BE2C (cell line): ENCODE measurements around the gene HCRTR1.
"Not testable (repeated sequence)": the region's sequence is repeated elsewhere in the genome, so short reads cannot be mapped to it uniquely, and the experiment has no call there.

ENCODE experiments used
- DNase-seq: peaks from one replicate; pipeline ENCODE4 v3.0.0-alpha.2; 2020
- H3K27me3 ChIP-seq: fragments of 250-450 bp; sonication (Bioruptor Pico); 2 replicates; pipeline ENCODE4 v1.5.1; 2020; ENCODE audit warnings: mild to moderate bottlenecking
- H3K36me3 ChIP-seq: fragments of 250-450 bp; sonication (Bioruptor Pico); 2 replicates; pipeline ENCODE4 v1.5.1; 2020; ENCODE audit warnings: mild to moderate bottlenecking
- H3K4me1 ChIP-seq: fragments of 250-450 bp; sonication (Bioruptor Pico); 2 replicates; pipeline ENCODE4 v1.5.1; 2020
- H3K4me3 ChIP-seq: 2 replicates; pipeline ENCODE4 v1.5.1; 2011; ENCODE audit warnings: low read depth, low read length
- H3K9me3 ChIP-seq: fragments of 250-450 bp; sonication (Bioruptor Pico); 2 replicates; pipeline ENCODE4 v1.5.1; 2020
- CTCF ChIP-seq: IDR thresholded peaks from 2 replicates; pipeline ENCODE4 v1.5.1; 2012; ENCODE audit warnings: mild to moderate bottlenecking, low read depth, low read length

The HCRTR1 gene

GRCh38 chr1:31584869-31585735, 32.4 kb upstream of the HCRTR1 start:
- DNase-seq, result no peak
- Histone ChIP-seq H3K4me1 (peaks cover 11% of the 10 kb centered on the region), H3K36me3 (no peaks in the 10 kb centered on the region), H3K9me3 (no peaks in the 10 kb centered on the region), H3K27me3 (no peaks in the 10 kb centered on the region), H3K4me3 (no peak overlapping the region)
- no peak for TF ChIP-seq CTCF

GRCh38 chr1:31585736-31586365, 31.6 kb upstream of the HCRTR1 start:
- peaks cover 11% of the 10 kb centered on the region for H3K4me1 ChIP-seq
- H3K9me3 ChIP-seq, result no peaks in the 10 kb centered on the region
- no peak overlapping the region for H3K4me3 ChIP-seq
- H3K27me3 ChIP-seq, result no peaks in the 10 kb centered on the region
- no peaks in the 10 kb centered on the region for H3K36me3 ChIP-seq
- no peak for TF ChIP-seq CTCF
- no peak for DNase-seq

- Histone ChIP-seq H3K27me3 (no peaks in the 10 kb centered on the region), H3K4me1 (peaks cover 11% of the 10 kb centered on the region), H3K36me3 (no peaks in the 10 kb centered on the region), H3K9me3 (no peaks in the 10 kb centered on the region), H3K4me3 (no peak overlapping the region)
- no peak for DNase-seq
- TF ChIP-seq CTCF, result no peak
These were observed 30.8 kb upstream of the HCRTR1 start for GRCh38 chr1:31586376-31587327.

- not testable (repeated sequence) for DNase-seq, H3K9me3 ChIP-seq, H3K36me3 ChIP-seq, H3K4me3 ChIP-seq, H3K27me3 ChIP-seq
- H3K4me1 ChIP-seq, result peaks cover 11% of the 10 kb centered on the region
These were observed 30.2 kb upstream of the HCRTR1 start for GRCh38 chr1:31587328-31587699.

GRCh38 chr1:31587720-31588423, 29.6 kb upstream of the HCRTR1 start:
- peak; percentile 41 for DNase-seq
- Histone ChIP-seq H3K4me3 (no peak overlapping the region), H3K27me3 (no peaks in the 10 kb centered on the region), H3K36me3 (no peaks in the 10 kb centered on the region), H3K4me1 (peaks cover 11% of the 10 kb centered on the region), H3K9me3 (no peaks in the 10 kb centered on the region)
- TF ChIP-seq CTCF, result peak; percentile 65
